ENCODE measurements around the gene PRPF6. TPM values are rescaled to one million over a fixed set of nuclear protein-coding genes. Genes with fewer than 3 reads are reported as not detected.
A peak's percentile ranks its signal among the peaks of the same experiment; 100 is the strongest.

Gene PRPF6
- total and polyA plus RNA-seq, 2 of the 13 experiments (the other 11 are each of a cell fraction or from before 2014, with no cell fraction given): 63.7 to 101 TPM

GRCh38 chr20:64036346-64037198 lies 55.6 kb downstream of the PRPF6 start (continued):
- TF ChIP-seq GPBP1L1 (CRISPR knock-in tag; IDR thresholded peaks at IDR 0.05) (no peak), POLR2G (IDR thresholded peaks at IDR 0.05; ENCODE audit: low read depth, low read length) (peak; percentile 61), MBNL3 (CRISPR knock-in tag; conservative IDR thresholded peaks at IDR 0.05) (no peak), MTF2 (CRISPR knock-in tag; IDR thresholded peaks at IDR 0.05; ENCODE audit: borderline replicate concordance) (peak; percentile 45; the same call in 1 of the 2 replicates), EED (CRISPR knock-in tag; IDR thresholded peaks at IDR 0.05) (peak; percentile 92; the same call in 1 of the 2 replicates), PHF20 (CRISPR knock-in tag; IDR thresholded peaks at IDR 0.05) (peak; percentile 37; the same call in 1 of the 2 replicates), MAX (IDR thresholded peaks at IDR 0.05) (no peak; the same call in none of the 2 replicates), ZNF737 (CRISPR knock-in tag; IDR thresholded peaks at IDR 0.05; ENCODE audit: borderline replicate concordance) (no peak), TCF12 (IDR thresholded peaks at IDR 0.05) (no peak), TCF12 (CRISPR knock-in tag; IDR thresholded peaks at IDR 0.05) (peak; percentile 75; the same call in 1 of the 2 replicates), CENPX (CRISPR knock-in tag; IDR thresholded peaks at IDR 0.05) (no peak), ZNF558 (CRISPR knock-in tag; IDR thresholded peaks at IDR 0.05; ENCODE audit: borderline replicate concordance) (0 out of 2 replicates have a peak, but pooled peaks have one; percentile 16), GATA4 (IDR thresholded peaks at IDR 0.05; ENCODE audit: borderline replicate concordance, low read depth) (no peak), GFI1 (CRISPR knock-in tag; IDR thresholded peaks at IDR 0.05; ENCODE audit: borderline replicate concordance) (peak; percentile 66; the same call in 1 of the 2 replicates), ZKSCAN1 (IDR thresholded peaks at IDR 0.05; ENCODE audit: low read length) (no peak), ZNF251 (CRISPR knock-in tag; IDR thresholded peaks at IDR 0.05) (no peak), CREB3 (CRISPR knock-in tag; IDR thresholded peaks at IDR 0.05) (no peak), ZSCAN29 (CRISPR knock-in tag; conservative IDR thresholded peaks at IDR 0.05) (no peak), TFAP4 (IDR thresholded peaks at IDR 0.05; ENCODE audit: borderline replicate concordance, low read depth) (peak; percentile 75; the same call in 1 of the 2 replicates), NFKBIZ (CRISPR knock-in tag; IDR thresholded peaks at IDR 0.05) (no peak), ZNF274 (CRISPR knock-in tag; IDR thresholded peaks at IDR 0.05) (peak; percentile 30), MNT (IDR thresholded peaks at IDR 0.05) (no peak), ZNF781 (CRISPR knock-in tag; IDR thresholded peaks at IDR 0.05; ENCODE audit: borderline replicate concordance, not compliant biosample characterization) (no peak), BRCA1 (CRISPR knock-in tag; IDR thresholded peaks at IDR 0.05) (no peak), ZNF768 (CRISPR knock-in tag; IDR thresholded peaks at IDR 0.05) (peak; percentile 6)

Data from HepG2 (cell line).